GM12865 (cell line): ENCODE measurements around the gene EEF1AKMT3.
A peak's percentile ranks its signal among the peaks of the same experiment; 100 is the strongest.

Source experiments
- DNase-seq: peaks from one replicate; pipeline ENCODE4 v3.0.0; 2010; ENCODE audit warnings: low read depth
- H3K4me3 ChIP-seq: 2 replicates; pipeline ENCODE4 v1.5.1; 2011; ENCODE audit warnings: mild to moderate bottlenecking, low read depth, low read length, control low read depth
- TF ChIP-seq, protein P1 (sequence below): IDR thresholded peaks from 2 replicates; pipeline ENCODE4 v1.5.1; 2011; ENCODE audit warnings: low read length, control low read depth, low read depth, inconsistent platforms; ENCODE audit not compliant: insufficient read depth; ENCODE audit errors: missing control alignments

Gene EEF1AKMT3

DNA sequence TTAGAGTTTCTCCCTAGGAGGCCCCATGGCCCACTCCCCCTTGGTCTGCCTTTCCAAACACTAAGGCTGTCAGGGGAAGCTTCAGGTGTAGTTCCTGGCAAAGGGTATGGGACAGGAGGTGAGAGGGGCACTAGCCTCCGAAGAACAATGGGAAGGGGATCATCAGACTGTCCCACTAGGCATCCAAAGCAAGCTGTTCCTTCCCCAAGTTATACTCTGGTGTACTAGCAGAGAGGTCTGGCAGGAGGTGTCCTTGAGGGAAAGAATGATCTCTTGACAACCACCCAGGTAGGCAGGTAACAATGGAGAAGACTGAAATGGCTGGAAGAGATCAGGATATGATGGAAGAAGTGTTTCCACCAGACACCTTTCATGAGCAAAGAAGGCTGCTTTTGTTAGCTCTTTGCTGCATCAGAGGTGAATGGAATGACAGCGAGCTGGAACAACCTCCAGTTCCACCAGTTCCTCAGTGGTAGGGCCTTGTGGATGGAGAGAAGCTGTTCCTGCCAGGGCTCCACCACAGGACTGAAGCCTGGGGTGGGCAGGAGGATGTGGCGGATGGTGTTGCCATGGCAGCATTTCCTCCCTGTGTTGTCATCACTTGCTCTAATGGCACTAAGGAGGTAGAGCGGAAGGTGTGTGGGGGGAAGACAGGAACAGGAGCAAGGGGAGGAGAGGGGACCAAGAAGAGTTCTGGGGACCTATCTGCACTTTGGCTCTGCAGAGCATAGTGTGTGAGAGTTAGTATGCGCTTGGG is 31.6 kb upstream of the EEF1AKMT3 start:
- peak; percentile 85 for DNase-seq
- TF ChIP-seq, protein P1, sequence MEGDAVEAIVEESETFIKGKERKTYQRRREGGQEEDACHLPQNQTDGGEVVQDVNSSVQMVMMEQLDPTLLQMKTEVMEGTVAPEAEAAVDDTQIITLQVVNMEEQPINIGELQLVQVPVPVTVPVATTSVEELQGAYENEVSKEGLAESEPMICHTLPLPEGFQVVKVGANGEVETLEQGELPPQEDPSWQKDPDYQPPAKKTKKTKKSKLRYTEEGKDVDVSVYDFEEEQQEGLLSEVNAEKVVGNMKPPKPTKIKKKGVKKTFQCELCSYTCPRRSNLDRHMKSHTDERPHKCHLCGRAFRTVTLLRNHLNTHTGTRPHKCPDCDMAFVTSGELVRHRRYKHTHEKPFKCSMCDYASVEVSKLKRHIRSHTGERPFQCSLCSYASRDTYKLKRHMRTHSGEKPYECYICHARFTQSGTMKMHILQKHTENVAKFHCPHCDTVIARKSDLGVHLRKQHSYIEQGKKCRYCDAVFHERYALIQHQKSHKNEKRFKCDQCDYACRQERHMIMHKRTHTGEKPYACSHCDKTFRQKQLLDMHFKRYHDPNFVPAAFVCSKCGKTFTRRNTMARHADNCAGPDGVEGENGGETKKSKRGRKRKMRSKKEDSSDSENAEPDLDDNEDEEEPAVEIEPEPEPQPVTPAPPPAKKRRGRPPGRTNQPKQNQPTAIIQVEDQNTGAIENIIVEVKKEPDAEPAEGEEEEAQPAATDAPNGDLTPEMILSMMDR, result no peak
- H3K4me3 ChIP-seq, result peak overlapping the region; percentile 84

- H3K4me3 ChIP-seq, result peak overlapping the region; percentile 84
- TF ChIP-seq, protein P1, result no peak
- DNase-seq, result no peak
Observed at GRCh38 chr12:57741413-57741789, 31.0 kb upstream of the EEF1AKMT3 start.

- DNase-seq, result peak; percentile 87
- TF ChIP-seq, protein P1, result peak; percentile 67
- H3K4me3 ChIP-seq, result peak overlapping the region; percentile 84
Observed at GRCh38 chr12:57741844-57742738, 30.3 kb upstream of the EEF1AKMT3 start.

DNA sequence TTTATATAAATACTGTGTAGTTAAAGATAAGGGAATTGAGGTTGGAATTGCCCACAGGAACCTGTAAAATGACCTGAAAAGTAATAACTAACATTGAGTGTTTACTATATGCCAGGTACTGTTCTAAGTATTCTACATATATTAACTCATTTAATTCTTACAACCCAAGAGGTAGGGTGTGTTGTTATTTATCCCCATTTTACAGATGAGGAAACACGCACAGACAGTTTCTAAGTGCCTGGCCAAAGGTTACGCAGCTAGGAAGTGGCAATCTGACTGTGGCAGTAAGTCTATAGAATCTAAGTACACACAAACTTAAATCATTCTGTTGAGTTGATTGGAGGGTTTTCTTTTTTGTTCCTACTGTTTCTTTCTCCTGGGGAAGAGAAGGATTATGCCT is 28.6 kb upstream of the EEF1AKMT3 start:
- TF ChIP-seq, protein P1, result no peak
- no peak for DNase-seq
- peak overlapping the region; percentile 77; the same call in 1 of the 2 replicates for H3K4me3 ChIP-seq

- H3K4me3 ChIP-seq, result peak overlapping the region; percentile 77
- DNase-seq, result peak; percentile 75
- TF ChIP-seq, protein P1, result no peak
Observed at GRCh38 chr12:57744194-57744776, 28.1 kb upstream of the EEF1AKMT3 start.

DNA sequence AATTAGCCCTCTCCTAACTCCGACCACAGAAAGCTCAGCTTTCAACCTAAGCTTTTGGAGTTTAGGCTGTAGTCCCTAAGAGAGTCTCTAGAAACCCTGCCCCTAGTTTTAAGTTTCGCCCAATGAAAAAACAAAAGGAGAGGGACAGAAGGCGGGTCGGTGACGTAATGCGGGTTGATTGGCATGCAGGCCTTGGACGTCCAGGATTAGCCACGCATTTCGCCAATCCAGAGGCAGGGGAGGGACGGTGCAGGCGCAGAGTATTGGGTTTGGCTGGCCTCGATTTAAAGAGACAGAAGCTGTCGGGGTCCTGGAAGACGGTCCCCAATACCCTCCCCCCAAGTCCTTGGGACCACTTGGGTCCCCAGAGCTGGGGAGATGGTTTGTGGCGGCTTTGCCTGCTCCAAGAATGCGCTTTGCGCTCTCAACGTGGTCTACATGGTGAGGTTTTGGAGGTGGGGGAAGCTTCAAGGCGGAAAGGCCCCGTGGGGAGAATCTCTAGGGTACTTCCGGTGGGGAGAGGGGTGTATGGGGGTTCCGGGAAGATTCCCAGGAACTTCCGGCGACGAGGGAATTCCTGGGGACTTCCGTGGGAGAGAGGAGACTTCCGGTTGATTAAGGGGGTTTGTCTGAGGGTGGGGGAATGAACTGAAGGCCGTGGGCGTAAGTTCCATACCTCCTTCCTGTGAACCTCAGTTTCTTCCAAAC is 27.5 kb upstream of the EEF1AKMT3 start, which contains the start of gene TSPAN31:
Gene TSPAN31 (plus strand): TSS at position 263 of the 708 bp plus-strand sequence. CDS start 116 bp downstream, at position 379.
- DNase-seq, result peak; percentile 98
- H3K4me3 ChIP-seq, result peak within 1 kb of the TSS; percentile 77
- TF ChIP-seq, protein P1, result no peak
